NCI-H446 treated with DMSO at 0.1 percent for 48 hours (cell line): ENCODE measurements around the gene TADA2A.

Experiments used
- DNase-seq: peaks from one replicate; lab custom pipeline; 2025; lab: John Stamatoyannopoulos, UW

The TADA2A gene

DNA sequence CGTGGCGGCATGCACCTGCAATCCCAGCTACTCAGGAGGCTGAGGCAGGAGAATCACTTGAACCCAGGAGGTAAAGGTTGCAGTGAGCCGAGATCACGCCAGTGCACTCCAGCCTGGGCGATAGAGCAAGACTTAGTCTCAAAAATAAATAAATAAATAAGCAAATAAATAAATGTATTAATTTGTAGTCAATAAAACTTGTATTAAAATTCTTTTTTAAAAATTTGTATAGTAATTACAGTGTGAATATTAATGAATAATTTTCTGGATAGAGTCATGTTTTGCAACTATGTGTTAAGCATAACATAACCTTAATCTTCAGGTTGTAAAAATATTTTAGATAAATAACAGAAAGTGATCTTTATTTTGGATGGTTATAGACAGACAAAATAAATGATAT, 55.8 kb downstream of the TADA2A start:
- no peak for DNase-seq

DNA sequence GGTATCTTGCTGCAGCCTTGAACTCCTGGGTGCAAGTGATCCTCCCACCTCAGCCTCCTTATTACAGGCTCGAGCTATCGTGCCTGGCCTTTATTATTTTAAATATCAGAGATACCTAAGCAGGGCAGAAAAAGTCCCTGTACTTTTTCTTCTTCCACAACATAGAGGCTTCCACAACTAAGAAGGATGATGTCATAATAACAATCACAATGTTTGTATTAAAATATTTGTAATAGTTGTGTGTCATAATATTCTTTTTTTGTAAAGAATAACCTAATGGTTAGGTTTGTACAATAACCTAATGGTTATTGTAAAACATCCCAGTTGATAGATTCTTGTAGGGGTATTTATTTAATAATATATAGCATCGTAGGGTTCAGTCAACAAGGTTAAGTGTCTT, 56.4 kb downstream of the TADA2A start:
- no peak for DNase-seq

DNA sequence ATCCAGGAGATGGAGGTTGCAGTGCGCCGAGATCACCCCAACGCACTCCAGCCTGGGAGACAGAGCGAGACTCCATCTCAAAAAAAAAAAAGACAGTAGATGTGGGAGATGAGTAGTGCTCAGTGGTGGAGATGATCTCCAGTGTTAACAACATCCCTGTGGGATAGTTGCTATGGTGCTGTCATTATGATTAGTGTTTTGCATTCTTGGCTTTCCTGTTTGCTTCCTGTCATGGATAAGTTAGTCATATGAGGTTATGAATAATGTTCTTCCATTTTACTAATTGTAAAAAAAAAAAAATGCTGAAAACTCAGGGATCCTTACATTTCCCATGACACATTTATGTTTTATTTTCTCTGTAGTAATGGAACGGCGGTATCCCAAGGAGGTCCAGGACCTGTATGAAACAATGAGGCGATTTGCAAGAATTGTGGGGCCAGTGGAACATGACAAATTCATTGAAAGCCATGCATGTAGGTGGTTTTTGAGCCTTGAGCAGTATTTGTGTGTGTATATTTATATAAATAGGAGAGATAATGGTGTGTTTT, 58.5 kb downstream of the TADA2A start:
- no peak for DNase-seq

DNA sequence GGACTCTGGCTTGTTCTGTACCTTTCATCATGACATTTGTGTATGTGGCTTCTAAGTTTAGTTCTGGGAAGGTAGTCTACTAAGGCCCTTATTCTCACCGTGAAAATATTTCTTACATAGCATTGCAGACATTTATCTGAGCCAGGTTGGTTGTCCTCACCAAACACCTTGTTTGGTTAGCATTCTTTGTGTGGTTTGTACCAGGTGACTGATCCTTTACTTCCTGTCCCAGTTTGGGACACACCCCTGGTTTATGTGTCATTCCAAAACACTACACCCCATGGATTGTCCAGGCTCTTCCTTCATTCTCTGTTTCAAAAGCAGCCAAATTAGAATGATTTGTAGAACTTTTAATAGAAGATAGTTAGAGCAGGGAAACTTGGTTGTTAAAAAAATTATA, 59.8 kb downstream of the TADA2A start:
- no peak for DNase-seq

DNA sequence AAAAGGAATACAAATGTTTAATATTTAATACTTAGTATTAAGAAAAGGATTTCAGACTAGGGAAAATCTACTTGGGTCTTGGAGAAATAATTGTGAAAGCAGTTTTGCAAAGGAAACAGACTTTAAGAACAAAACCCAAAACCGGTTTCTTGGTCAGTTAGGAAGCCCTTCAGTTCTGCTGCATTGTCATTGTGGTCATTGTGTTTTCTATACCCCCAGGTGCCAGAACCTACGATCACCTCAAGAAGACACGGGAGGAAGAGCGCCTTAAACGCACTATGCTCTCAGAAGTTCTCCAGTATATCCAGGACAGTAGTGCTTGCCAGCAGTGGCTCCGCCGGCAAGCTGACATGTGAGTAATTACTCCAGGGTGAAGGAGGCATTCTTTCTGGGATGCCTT, 63.5 kb downstream of the TADA2A start:
- no peak for DNase-seq

DNA sequence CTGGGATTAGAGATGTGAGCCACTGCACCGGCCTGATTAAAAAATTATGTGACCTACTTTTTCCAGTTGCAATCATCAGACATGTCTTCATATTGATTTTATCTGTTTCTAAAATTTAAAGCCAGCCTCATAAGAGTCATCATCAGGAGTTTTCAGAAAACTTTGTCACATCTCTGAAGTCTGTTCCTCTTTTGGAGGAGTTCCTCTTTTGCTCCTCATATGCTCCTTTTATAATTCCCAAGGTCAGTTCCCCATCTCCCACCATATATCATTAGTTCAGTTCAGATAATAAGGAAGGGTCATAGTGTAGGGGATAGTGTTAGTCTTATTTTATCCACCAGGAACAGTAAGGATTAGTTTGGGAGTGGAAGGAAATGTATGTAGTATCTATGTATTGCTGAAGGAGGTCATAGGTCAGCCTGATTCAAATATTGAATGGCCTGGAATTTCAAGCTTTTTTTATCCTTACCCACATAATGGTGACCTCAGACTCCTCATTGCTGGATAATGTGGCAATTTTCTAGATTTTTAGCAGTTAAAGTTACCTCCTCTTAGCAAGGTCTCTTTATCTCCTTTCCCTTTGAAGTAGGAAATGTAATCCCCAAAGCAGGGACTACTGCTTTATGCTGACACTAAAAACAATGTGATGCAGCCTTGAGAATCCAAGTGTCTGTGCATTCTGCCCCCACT, 69.2 kb downstream of the TADA2A start:
- DNase-seq, result no peak

DNA sequence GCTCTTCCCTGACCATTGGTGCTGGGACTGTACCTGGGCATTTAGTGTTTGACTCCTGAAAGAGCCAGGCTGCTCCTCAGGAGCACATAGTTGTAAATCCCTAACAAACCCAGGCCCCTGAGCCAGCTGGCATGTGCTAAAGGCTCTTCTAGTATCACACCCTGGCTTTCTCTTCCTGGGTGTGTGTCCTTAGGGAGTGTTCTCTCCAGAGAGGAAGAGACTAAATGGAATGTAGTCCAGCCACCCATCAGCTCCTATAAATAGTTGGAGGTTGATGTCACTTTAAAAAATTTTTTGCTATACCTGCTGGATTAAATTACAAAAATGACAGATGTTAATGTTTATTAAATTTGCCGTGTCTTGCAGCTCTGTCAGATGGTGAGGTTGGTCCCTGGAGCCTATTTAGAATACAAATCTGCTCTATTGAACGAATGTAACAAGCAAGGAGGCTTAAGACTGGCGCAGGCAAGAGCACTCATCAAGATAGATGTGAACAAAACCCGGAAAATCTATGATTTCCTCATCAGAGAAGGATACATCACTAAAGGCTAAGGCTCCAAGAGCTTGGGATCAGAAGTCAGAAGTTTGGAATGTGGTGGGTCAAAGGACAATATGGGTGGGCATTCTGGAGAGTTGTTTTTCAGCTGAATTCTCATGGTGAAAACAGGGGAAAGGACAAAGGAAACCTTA, 69.9 kb downstream of the TADA2A start:
- peak; percentile 26 for DNase-seq

DNA sequence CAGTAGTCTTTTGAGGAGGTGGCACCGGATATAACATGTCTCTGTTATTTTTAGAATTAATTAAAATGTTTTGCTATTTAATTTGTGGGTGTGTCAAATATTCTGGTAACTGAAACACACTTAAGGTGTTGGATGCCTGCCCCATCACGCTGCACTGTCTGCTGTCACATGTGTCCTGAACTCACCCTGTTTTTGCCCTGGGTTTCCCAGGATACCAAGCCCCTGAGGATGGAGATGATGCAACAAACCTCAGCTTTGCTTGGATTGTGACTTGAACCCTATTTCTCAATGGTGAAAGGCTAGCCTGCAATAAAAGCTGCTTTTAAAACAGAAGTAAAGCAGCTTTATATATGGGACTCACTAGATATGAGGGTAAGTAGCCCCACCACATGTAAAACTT, 71.5 kb downstream of the TADA2A start:
- no peak for DNase-seq

DNA sequence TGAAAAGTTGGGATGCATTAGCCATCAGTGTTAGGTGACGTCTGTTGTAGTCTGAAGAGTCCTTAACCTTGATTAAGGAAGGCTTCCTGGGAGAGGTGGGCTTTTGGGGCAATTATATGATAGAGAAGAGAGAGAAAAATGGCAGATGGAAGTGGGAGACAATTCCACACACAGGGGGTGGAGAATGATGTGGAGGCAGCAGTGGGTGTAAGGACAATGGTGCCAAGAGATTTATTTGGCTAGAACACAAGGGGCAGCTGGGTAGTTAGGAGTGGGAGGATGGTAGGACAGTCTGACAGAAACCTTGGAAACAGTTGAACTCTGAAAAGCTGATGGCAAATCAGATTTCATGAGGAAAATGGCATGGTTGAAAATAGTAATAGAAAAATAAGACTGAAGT, 72.3 kb downstream of the TADA2A start:
- DNase-seq, result no peak

DNA sequence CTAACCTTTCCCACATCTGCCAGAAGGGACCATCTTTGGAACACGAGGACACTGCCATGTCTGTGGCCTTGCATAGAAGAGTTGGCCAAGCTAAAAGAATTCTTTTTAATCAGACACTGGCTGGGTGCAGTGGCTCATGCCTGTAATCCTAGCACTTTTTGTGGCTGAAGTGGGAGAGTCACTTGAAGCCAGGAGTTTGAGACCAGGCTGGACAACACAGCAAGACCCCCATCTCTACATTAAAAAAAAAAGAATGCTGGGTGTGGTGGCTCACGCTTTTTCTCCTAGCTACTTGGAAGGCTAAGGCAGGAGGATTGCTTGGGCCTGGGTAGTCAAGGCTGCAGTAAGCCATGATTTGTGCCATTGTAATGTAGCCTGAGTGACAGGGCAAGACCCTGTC, 73.7 kb downstream of the TADA2A start:
- no peak for DNase-seq

DNA sequence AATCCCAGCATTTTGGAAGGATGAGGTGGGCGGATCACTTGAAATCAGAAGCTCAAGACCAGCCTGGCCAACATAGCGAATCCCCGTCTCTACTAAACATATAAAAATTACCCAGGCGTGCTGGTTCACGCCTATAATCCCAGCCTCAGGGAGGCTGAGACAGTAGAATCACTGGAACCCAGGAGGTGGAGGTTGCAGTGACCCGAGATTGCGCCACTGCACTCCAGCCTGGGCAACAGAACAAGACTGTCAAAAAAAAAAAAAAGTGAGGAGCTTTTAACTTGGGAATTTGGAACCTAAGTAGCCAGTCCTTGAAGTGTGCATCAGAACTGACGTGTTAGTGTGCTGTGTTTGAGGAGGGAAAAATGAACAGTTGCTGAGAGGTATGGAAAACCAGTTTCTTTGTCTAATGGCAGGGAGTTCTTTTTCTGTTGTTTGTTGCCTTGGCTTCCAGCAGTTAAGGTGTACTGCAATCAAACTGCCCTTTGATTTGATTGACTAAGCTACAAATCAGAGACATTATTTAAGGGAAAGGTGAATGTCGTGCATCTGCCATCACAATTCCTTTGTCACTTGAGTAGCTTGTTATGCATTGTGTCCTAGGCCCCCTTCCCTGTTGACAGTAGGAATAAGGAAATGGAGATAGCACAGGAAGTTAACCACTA, 74.4 kb downstream of the TADA2A start:
- DNase-seq, result no peak

DNA sequence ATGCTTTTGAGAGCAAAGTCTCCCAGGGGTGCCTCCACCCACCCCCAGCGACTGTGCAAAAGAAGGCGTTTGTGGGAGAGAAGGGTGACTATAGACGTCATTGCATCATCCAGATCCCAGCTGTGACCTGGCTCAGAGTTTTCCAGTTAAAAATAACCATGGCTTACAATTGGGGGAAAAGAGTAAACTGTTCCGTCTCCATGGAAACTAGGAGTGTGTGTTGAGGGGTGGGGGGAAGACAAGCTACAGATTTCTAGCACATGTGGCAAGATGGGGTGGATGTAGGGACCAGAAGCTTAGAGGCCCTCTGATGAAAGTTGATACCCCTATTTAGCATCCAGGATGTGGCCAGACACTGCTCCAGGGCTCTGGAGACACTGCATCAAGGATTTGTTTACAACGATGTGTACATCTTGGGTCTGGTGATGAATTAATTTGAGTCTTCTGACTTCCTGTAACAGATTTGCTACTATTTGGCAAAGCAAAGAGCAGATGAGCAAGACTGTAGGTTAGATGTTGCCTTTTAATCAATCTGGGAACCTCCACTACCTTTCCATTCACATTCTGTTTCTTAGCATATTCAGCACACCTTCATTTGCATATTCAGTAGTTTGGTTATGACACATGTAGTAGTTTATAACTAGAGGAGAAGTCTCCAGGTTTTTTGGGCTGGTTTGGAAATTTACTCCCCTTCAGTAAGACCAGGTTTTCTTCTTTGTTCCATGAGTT, 76.8 kb downstream of the TADA2A start:
- no peak for DNase-seq

DNA sequence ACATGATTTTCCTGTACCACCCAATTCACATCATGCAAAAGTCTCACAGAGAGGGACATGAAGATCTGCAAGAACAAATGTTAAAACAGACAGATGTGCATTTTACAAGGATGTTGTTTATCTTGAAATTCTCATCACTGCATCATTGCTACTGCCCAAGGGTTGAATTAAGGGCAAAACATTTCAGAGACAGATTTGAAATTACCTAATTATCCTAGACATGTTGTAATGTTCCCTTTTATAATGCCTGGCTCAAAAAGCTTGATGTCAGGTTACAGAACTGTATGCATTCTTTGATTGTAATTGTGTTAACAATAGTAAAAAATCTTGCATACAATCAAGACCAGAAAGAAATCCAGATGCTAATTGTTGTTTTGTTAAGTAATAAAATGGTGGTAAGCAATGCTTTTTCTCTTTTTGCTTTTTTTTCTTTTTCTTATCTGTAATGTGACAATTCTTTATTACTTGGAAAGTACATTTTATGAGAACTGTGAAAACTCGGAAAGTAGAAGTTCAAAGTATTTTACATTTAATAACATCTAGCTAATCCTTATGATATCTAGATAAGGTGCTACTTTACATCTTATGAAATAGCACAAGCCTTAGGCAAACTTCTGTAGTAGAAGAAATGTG, 79.4 kb downstream of the TADA2A start:
- DNase-seq, result no peak

DNA sequence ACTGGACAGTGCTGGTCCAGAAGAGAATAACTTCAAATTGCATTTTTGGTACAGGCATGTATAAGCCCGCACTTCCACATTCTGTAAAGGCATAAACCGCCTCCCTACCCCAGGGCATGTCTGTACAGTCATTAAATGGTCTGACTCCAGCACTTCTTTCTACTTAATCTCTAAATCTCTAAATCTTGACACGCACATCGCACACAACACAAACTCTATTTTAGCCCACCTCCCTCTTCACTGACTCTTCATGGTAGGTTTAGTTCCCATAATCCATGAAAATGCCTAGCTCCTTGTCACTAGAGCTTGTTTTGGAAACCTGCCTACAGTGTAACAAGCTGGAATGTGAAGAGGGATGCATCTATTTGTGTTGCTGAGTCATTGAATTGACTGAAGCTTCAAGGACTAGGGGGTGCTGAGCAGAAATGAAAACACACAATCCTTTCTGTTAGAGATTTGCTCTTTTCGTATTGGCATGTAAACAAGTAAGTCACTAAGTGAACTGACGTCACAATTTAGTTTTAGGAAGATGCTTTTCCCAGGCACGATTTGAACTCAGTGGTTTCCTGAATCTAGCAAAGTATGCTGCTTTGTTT, 81.4 kb downstream of the TADA2A start:
- peak; percentile 68 for DNase-seq

DNA sequence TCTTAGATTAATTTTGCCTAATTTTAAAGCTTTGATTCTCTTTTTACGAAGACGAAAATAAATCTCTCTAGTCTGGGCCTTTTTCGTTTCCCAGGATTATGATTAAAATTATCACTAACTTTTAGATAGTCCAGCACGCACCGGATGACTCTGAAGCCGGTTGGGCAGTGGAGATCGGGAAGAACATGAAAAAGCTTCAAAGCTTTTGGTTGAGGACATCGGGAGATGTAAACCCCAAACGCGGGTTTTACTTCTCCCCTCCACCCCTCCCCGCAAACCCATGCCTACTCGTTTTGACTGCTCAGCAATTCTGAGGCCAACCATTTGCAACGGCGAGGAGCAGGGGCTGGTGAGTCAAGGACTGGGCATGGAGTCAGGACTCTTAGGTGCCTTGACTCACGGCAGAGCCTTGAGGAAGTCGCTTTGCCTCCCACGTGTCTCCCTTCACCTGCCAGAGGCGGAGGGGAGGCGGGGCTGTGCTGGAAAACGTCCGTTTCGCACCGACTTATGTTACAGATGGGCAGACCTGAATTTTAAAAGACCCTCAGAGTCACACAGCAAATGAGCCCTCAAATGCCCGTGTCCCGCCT, 82.0 kb downstream of the TADA2A start:
- peak; percentile 16 for DNase-seq

DNA sequence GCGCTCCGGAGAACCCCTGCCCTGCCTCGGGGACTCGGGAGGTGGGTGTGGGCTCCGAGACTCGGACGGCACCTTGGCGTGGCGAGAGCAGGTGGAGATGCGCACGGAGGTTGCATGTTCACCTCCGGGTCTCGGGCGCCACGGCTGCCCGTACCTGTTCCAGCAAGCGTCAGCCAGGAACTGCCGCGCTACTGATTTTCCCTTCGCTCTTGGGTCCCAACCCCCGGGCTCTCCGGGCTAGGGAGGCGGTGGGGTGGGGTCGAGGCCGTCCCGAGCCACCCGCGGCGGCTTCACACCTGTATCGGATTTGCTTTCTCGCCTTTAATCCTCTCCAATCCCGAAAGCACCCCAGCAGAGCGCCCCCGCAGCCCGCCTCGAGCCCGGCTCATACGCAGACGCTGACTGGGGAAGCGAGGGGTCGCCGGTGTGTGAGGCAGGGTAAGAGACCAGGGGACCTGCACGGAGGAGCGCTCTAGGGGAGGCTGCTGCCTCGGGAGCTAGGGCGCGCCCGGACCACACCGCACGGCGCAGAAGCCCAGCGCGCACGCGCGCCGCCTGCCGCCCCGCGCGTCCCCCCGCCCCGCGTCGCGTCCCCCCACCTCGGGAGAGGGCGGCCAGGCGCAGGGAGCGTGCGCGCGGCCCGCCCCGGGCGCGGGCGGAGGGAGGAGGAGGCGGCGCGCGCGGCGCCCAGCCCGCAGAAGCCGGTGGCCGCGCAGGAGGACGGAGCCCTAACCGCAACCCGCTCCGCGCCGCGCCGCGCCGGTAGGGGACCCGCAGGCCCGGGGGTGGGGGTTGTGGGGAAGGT, 82.7 kb downstream of the TADA2A start, which contains the start of gene DUSP14:
Gene DUSP14 (plus strand): TSS at position 695 of the 805 bp plus-strand sequence. CDS start 22,382 bp downstream, outside the sequence.
- peak; percentile 33 for DNase-seq

DNA sequence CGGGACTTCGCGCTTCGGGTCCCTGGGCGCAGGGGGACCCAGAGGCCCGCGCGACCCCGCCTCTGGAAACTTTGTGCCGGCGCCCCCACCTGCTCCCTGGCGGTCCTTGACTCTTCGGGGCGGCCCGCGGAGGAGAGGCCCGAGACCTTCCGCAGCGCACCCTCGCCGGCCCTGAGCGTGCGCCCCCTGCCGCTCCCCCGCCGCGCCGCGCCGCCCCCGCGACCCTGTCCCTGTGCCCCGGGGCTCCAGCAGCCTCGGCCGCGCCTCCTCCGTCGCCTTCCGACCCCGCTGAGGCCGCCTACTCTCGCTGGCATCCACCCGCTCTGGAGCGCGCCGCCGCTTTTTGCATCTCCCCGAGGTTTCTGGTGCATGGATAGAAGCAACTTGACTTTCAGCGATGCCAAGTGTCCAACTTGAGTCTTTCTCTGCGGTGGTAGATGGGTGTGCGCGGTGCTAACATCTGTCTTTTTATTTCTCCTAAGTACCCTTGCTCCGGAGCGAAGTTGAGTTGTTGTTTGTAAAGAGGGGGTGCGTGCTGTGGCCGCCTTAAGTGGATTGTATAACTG, 83.4 kb downstream of the TADA2A start:
- DNase-seq, result peak; percentile 6

DNA sequence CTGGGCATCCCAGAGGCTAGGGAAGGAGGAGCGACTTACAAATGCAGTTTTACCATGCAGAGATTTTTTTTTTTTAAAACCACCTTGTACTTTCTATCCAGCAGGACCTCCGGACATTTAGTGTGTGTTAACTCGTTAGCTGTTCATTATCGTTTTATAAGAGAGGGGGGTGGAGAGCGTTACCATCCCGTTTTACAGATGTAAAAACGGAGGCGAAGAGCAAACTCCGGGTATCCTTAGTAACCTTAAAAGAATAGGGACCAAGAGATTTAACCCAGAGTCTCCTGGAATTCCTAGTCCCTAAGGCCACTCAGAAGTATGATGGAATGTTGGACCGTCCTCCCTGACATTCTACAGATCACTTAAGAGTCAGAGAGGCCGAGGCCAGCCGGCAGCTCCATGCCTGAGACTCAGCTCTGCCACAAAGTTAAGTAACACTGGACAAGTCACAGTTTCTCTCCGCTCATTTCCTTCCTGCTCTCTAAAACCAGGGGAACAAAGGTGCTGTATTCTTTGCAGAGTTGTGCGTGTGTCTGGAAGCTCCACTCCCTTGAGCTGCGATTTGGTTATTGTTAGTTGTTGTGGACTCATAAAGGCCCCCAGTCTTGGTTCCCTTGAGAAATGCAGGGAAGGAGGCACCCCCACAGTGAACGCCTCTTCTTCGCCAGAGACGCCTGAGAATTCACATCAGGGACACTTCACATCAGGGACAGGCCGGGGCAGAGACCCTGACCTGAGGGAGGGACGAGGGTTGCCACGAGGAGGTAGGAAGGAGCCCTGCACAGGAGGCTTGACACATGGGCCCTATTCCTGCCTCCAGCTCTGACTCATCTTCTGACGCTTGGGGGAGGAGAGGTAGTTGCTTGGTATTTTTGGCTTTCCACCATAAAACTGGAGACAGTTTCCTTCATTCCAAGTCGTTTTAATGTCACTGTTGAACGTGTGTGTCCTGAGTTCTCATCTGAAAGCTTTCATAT, 84.2 kb downstream of the TADA2A start:
- DNase-seq, result peak; percentile 18

DNA sequence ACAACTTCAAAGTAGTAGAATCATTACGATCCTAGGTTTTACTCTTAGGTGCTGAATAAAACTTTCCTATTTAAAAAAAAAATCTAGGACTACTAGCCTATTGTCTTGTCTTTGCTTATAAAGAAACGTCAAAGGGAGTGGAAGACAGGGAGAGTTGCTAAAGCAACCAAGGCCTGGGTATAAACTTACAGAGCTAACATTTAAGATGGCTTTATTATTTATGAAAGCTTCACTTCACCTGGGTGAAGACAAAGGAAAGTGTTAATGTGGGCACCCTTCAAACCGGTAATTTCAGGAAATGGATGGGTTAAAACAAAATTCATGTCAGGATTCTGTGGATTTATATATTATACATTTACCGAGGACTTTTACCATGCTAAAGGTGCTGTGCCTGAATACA, 85.5 kb downstream of the TADA2A start:
- no peak for DNase-seq
